ENCODE data around the gene NR1H3. TPM values are rescaled to one million over a fixed set of nuclear protein-coding genes. Genes with fewer than 3 reads are reported as not detected.

The NR1H3 gene
- total and polyA plus RNA-seq, 8 donors, result 20.0 to 100 (median 41.9) TPM

DNA sequence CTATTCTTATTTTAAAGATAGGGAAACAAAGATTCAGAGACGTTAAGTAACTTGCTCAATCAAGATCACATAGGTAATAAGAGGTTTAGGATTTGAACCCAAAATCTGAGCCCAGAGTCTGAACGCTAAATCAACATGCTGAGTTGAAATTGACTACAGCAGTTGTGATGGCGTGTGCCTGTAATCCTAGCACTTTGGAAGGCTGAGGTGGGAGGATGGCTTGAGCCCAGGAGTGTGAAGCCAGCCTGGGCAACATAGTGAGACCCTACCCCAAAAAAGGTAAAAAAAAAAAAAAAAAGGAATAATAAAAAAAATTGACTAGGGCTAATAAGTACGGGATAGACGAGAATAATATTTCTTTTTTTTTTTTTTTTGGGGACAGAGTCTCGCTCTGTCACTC is 1.4 kb upstream of the NR1H3 start:
- H3K27ac ChIP-seq, result peak overlapping the region in 3 of 5 donors; percentile 75 to 90 (median 77)
- H3K4me3 ChIP-seq, result no peak overlapping the region
- no peak for DNase-seq
- TF ChIP-seq POLR2A (IDR thresholded peaks at IDR 0.05), result no peak
- TF ChIP-seq POLR2AphosphoS5 (IDR thresholded peaks at IDR 0.05), result no peak
- no peak for TF ChIP-seq EP300 (IDR thresholded peaks at IDR 0.05)
- no peak for TF ChIP-seq CTCF (IDR thresholded peaks at IDR 0.05)
- 85 to 91% (median 88%) methylated on average over 6 of the region's 6 CpGs for WGBS, 5 donors
- H3K4me1 ChIP-seq, result peaks cover 50 to 67% (median 62%) of the 10 kb centered on the region in 4 donors
- intact Hi-C loops (cut with DNase I; ENCODE audit: low total_unique reads), result no loop called here
- H3K9me3 ChIP-seq, result no peaks in the 10 kb centered on the region
- no peaks in the 10 kb centered on the region for H3K27me3 ChIP-seq
- peaks cover 0 to 10% (median 6%) of the 10 kb centered on the region in 4 donors for H3K36me3 ChIP-seq

GRCh38 chr11:47257177-47257516 is 649 bp upstream of the NR1H3 start:
- no peak for TF ChIP-seq POLR2AphosphoS5 (IDR thresholded peaks at IDR 0.05)
- TF ChIP-seq CTCF (IDR thresholded peaks at IDR 0.05), result no peak
- no peak for TF ChIP-seq POLR2A (IDR thresholded peaks at IDR 0.05)
- no peak for TF ChIP-seq EP300 (IDR thresholded peaks at IDR 0.05)
- no peak for DNase-seq
- intact Hi-C loops (cut with DNase I; ENCODE audit: low total_unique reads), result no loop called here
- peak overlapping the region; percentile 79 to 90 (median 86) for H3K27ac ChIP-seq
- H3K4me3 ChIP-seq, result peak overlapping the region; percentile 34 to 49 (median 38)
- H3K36me3 ChIP-seq, result peaks cover 0 to 18% (median 12%) of the 10 kb centered on the region in 4 donors
- no peaks in the 10 kb centered on the region for H3K27me3 ChIP-seq
- peaks cover 50 to 67% (median 62%) of the 10 kb centered on the region in 4 donors for H3K4me1 ChIP-seq
- 26 to 56% (median 41%) methylated on average over 2 of the region's 2 CpGs for WGBS, 5 donors
- H3K9me3 ChIP-seq, result no peaks in the 10 kb centered on the region

DNA sequence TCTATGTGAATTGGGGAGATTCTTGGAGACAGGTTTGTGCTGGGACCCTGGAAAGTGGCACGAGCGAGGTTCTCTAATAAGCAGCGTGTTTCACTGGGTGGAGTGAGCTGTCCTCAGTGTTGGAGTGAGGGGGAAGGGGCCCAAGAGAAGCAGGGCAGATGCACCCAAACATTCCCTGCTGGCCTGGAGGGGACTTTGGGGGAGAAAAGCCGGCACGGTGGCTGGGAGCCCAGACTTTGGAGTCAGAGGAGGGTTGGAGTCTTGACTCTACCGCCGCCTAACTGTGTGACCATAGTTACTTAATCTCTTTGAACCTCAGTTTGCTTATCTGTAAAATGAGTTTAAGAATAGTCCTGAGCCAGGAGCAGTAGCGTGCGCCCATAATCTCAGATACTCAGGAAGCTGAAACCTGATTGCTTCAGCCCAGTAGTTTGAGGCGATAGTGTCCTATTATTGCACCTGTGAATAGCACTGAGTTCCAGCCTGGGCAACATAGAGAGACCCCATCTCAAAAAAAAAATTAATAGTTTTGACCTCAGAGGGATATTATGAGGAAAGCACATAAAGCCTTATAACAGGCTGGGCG is 614 bp downstream of the NR1H3 start:
- intact Hi-C loops (cut with DNase I; ENCODE audit: low total_unique reads), result no loop called here
- peak overlapping the region; percentile 79 to 90 (median 86) for H3K27ac ChIP-seq
- peaks cover 0 to 23% (median 16%) of the 10 kb centered on the region in 4 donors for H3K36me3 ChIP-seq
- no peaks in the 10 kb centered on the region for H3K27me3 ChIP-seq
- peak overlapping the region; percentile 34 to 49 (median 38) for H3K4me3 ChIP-seq
- DNase-seq, result no peak
- WGBS, 5 donors, result 32 to 55% (median 39%) methylated on average over 11 of the region's 11 CpGs
- no peak for TF ChIP-seq EP300 (IDR thresholded peaks at IDR 0.05)
- no peak for TF ChIP-seq POLR2A (IDR thresholded peaks at IDR 0.05)
- no peak for TF ChIP-seq POLR2AphosphoS5 (IDR thresholded peaks at IDR 0.05)
- TF ChIP-seq CTCF (IDR thresholded peaks at IDR 0.05), result no peak
- H3K4me1 ChIP-seq, result peaks cover 50 to 65% (median 61%) of the 10 kb centered on the region in 4 donors
- H3K9me3 ChIP-seq, result no peaks in the 10 kb centered on the region

DNA sequence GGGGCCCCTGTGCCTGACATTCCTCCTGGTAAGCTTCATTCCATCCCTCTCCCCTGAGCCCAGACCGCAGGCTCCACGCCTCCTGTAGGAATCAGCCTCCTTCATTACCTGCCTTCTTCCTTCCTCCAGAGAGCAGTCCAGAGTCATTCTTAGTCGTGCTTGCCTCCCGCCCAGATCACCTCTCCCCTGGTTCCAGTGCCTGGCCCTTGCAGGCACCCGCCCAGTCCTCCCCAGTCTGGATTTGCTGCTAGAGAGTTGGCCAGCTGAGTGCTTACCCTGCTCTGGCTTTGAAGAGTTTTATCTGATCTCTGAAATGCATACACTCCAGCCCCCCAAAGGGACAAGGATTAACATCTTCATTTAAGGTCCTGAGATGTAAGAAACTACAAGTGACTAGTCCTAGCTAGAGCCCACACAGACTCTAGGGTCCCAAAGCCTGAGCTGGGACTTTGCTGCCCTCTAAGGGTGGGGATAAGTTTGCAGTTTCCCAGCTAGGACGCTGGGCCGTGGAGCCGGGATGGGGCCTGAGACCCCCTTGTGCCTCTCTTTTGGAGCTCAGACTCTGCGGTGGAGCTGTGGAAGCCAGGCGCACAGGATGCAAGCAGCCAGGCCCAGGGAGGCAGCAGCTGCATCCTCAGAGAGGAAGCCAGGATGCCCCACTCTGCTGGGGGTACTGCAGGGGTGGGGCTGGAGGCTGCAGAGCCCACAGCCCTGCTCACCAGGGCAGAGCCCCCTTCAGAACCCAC is 1.6 kb downstream of the NR1H3 start:
- peak; percentile 72 to 90 for DNase-seq
- TF ChIP-seq POLR2AphosphoS5 (IDR thresholded peaks at IDR 0.05), result peak in 2 of 3 donors; percentile 47 to 48
- TF ChIP-seq POLR2A (IDR thresholded peaks at IDR 0.05), result no peak
- peak in 4 of 7 experiments; percentile 31 to 61 (median 58) for TF ChIP-seq CTCF (IDR thresholded peaks at IDR 0.05)
- no peak for TF ChIP-seq EP300 (IDR thresholded peaks at IDR 0.05)
- no peaks in the 10 kb centered on the region for H3K9me3 ChIP-seq
- intact Hi-C loops (cut with DNase I; ENCODE audit: low total_unique reads), result no loop called here
- no peaks in the 10 kb centered on the region for H3K27me3 ChIP-seq
- H3K27ac ChIP-seq, result peak overlapping the region; percentile 78 to 90 (median 86)
- peak overlapping the region in 2 of 4 donors; percentile 8 to 49 for H3K4me3 ChIP-seq
- WGBS, 5 donors, result 23 to 55% (median 26%) methylated on average over 7 to 10 of the region's 10 CpGs
- H3K36me3 ChIP-seq, result peaks cover 0 to 23% (median 16%) of the 10 kb centered on the region in 4 donors
- peaks cover 43 to 63% (median 59%) of the 10 kb centered on the region in 4 donors for H3K4me1 ChIP-seq
